Central memory CD8-positive, alpha-beta T cell (primary cell): ENCODE results near the gene MYCBPAP.

ENCODE experiments used
- ATAC-seq: fragments of 150-1000 bp; cut with Tn5 transposase; replicated peaks from 2 replicates; pipeline ENCODE4 v1.10.0; 2022; ENCODE audit warnings: mild to moderate bottlenecking, moderate FRiP score, moderate number of reproducible peaks; ENCODE audit not compliant: poor library complexity, severe bottlenecking; ENCODE audit errors: extremely low read depth
- DNase-seq, 2 donors: peaks; one replicate each; pipeline ENCODE4 v3.0.0; 2021; ENCODE audit warnings: low spot score in 2 of 2
- H3K27ac Mint-ChIP-seq: one replicate; pipeline ENCODE4 v1.8.0; 2022; ENCODE audit warnings: low read depth, mild to moderate bottlenecking, moderate library complexity, mixed read lengths
- H3K27me3 Mint-ChIP-seq: one replicate; pipeline ENCODE4 v1.8.0; 2022; ENCODE audit warnings: mixed read lengths
- H3K36me3 Mint-ChIP-seq: one replicate; pipeline ENCODE4 v1.8.0; 2022; ENCODE audit warnings: mild to moderate bottlenecking, moderate library complexity, mixed read lengths; ENCODE audit not compliant: insufficient read depth
- H3K4me1 Mint-ChIP-seq: one replicate; pipeline ENCODE4 v1.8.0; 2022; ENCODE audit warnings: mixed read lengths
- H3K4me3 Mint-ChIP-seq: one replicate; pipeline ENCODE4 v1.8.0; 2022; ENCODE audit warnings: mild to moderate bottlenecking, moderate library complexity, mixed read lengths
- H3K9me3 Mint-ChIP-seq: one replicate; pipeline ENCODE4 v1.8.0; 2022; ENCODE audit warnings: mixed read lengths

The MYCBPAP gene

GRCh38 chr17:50507871-50508572 is at the start of gene MYCBPAP:
MYCBPAP (plus strand) TSS chr17:50508439; CDS start chr17:50508675, 236 bp downstream.
- no peaks in the 10 kb centered on the region for H3K9me3 Mint-ChIP-seq
- H3K4me1 Mint-ChIP-seq: peaks cover 30% of the 10 kb centered on the region
- ATAC-seq (peak; percentile 80), DNase-seq (peak; percentile 59 to 74)
- H3K27ac Mint-ChIP-seq: peak within 1 kb of the TSS; percentile 88
- H3K36me3 Mint-ChIP-seq: peaks cover 6% of the 10 kb centered on the region
- H3K4me3 Mint-ChIP-seq: peak within 1 kb of the TSS; percentile 92
- no peaks in the 10 kb centered on the region for H3K27me3 Mint-ChIP-seq

- DNase-seq (no peak), ATAC-seq (no peak)
- Mint-ChIP-seq H3K4me1 (no peaks in the 10 kb centered on the region), H3K9me3 (no peaks in the 10 kb centered on the region), H3K27ac (no peak overlapping the region), H3K4me3 (no peak overlapping the region), H3K27me3 (no peaks in the 10 kb centered on the region), H3K36me3 (peaks cover 3% of the 10 kb centered on the region)
Measured at GRCh38 chr17:50458701-50459676, 49.2 kb upstream of the MYCBPAP start.

- Mint-ChIP-seq H3K27ac (no peak overlapping the region), H3K36me3 (peaks cover 3% of the 10 kb centered on the region), H3K4me1 (no peaks in the 10 kb centered on the region), H3K27me3 (peaks cover under 1% of the 10 kb centered on the region), H3K4me3 (no peak overlapping the region), H3K9me3 (no peaks in the 10 kb centered on the region)
- no peak for ATAC-seq
- no peak for DNase-seq
Measured at GRCh38 chr17:50459756-50460155, 48.5 kb upstream of the MYCBPAP start.

GRCh38 chr17:50460831-50461526 is 47.3 kb upstream of the MYCBPAP start:
- H3K9me3 Mint-ChIP-seq: no peaks in the 10 kb centered on the region
- peaks cover 9% of the 10 kb centered on the region for H3K27me3 Mint-ChIP-seq
- no peak for ATAC-seq
- H3K4me3 Mint-ChIP-seq: no peak overlapping the region
- DNase-seq: no peak
- H3K27ac Mint-ChIP-seq: no peak overlapping the region
- H3K4me1 Mint-ChIP-seq: no peaks in the 10 kb centered on the region
- peaks cover 3% of the 10 kb centered on the region for H3K36me3 Mint-ChIP-seq

- no peak for ATAC-seq
- Mint-ChIP-seq H3K36me3 (no peaks in the 10 kb centered on the region), H3K4me1 (peaks cover 2% of the 10 kb centered on the region), H3K9me3 (no peaks in the 10 kb centered on the region), H3K27ac (no peak overlapping the region), H3K27me3 (peaks cover 11% of the 10 kb centered on the region), H3K4me3 (no peak overlapping the region)
- no peak for DNase-seq
Measured at GRCh38 chr17:50461550-50462132, 46.6 kb upstream of the MYCBPAP start.

- no peak for DNase-seq
- ATAC-seq: no peak
- Mint-ChIP-seq H3K4me1 (peaks cover 9% of the 10 kb centered on the region), H3K36me3 (no peaks in the 10 kb centered on the region), H3K27me3 (peaks cover 19% of the 10 kb centered on the region), H3K4me3 (no peak overlapping the region), H3K27ac (no peak overlapping the region), H3K9me3 (no peaks in the 10 kb centered on the region)
Measured at GRCh38 chr17:50462446-50462845, 45.8 kb upstream of the MYCBPAP start.

- no peak overlapping the region for H3K27ac Mint-ChIP-seq
- no peak overlapping the region for H3K4me3 Mint-ChIP-seq
- H3K4me1 Mint-ChIP-seq: peaks cover 20% of the 10 kb centered on the region
- H3K36me3 Mint-ChIP-seq: no peaks in the 10 kb centered on the region
- H3K9me3 Mint-ChIP-seq: no peaks in the 10 kb centered on the region
- no peak for ATAC-seq
- H3K27me3 Mint-ChIP-seq: peaks cover 32% of the 10 kb centered on the region
- no peak for DNase-seq
Measured at GRCh38 chr17:50464121-50464520, 44.1 kb upstream of the MYCBPAP start.

GRCh38 chr17:50464736-50465135 is 43.5 kb upstream of the MYCBPAP start:
- ATAC-seq (no peak), DNase-seq (no peak)
- H3K4me1 Mint-ChIP-seq: peaks cover 20% of the 10 kb centered on the region
- H3K4me3 Mint-ChIP-seq: no peak overlapping the region
- no peak overlapping the region for H3K27ac Mint-ChIP-seq
- no peaks in the 10 kb centered on the region for H3K36me3 Mint-ChIP-seq
- H3K9me3 Mint-ChIP-seq: no peaks in the 10 kb centered on the region
- peaks cover 32% of the 10 kb centered on the region for H3K27me3 Mint-ChIP-seq

GRCh38 chr17:50465171-50465570 is 43.1 kb upstream of the MYCBPAP start:
- Mint-ChIP-seq H3K36me3 (no peaks in the 10 kb centered on the region), H3K4me3 (no peak overlapping the region), H3K27ac (no peak overlapping the region), H3K9me3 (no peaks in the 10 kb centered on the region), H3K27me3 (peaks cover 32% of the 10 kb centered on the region), H3K4me1 (peaks cover 20% of the 10 kb centered on the region)
- no peak for ATAC-seq
- DNase-seq: no peak

- Mint-ChIP-seq H3K27ac (no peak overlapping the region), H3K9me3 (no peaks in the 10 kb centered on the region), H3K27me3 (peaks cover 32% of the 10 kb centered on the region), H3K36me3 (no peaks in the 10 kb centered on the region), H3K4me3 (no peak overlapping the region), H3K4me1 (peaks cover 20% of the 10 kb centered on the region)
- DNase-seq: no peak
- no peak for ATAC-seq
Measured at GRCh38 chr17:50465635-50466034, 42.6 kb upstream of the MYCBPAP start.

GRCh38 chr17:50466371-50467113 is 41.7 kb upstream of the MYCBPAP start:
- DNase-seq (no peak), ATAC-seq (no peak)
- Mint-ChIP-seq H3K36me3 (peaks cover 2% of the 10 kb centered on the region), H3K9me3 (no peaks in the 10 kb centered on the region), H3K4me1 (peaks cover 20% of the 10 kb centered on the region), H3K27ac (peak overlapping the region; percentile 46), H3K4me3 (no peak overlapping the region), H3K27me3 (peaks cover 32% of the 10 kb centered on the region)
